Colonic mucosa (tissue), 4 donors: ENCODE results near the gene POLDIP2. TPM values are rescaled to one million over a fixed set of nuclear protein-coding genes. Genes with fewer than 3 reads are reported as not detected.

ENCODE experiments used
- DNase-seq: peaks from one replicate; pipeline ENCODE4 v3.0.0-alpha.2; 2020
- H3K27ac ChIP-seq: fragments of 200-600 bp; one replicate; pipeline ENCODE4 v1.8.0; 2021
- H3K27me3 ChIP-seq: fragments of 200-600 bp; one replicate; pipeline ENCODE4 v1.8.0; 2021
- H3K36me3 ChIP-seq: fragments of 200-600 bp; one replicate; pipeline ENCODE4 v1.8.0; 2021
- H3K4me1 ChIP-seq: fragments of 200-600 bp; one replicate; pipeline ENCODE4 v1.8.0; 2021; ENCODE audit warnings: mild to moderate bottlenecking
- H3K4me3 ChIP-seq: fragments of 200-600 bp; one replicate; pipeline ENCODE4 v1.8.0; 2021
- H3K9ac ChIP-seq, 2 donors: one replicate each; pipeline ENCODE4 v1.7.0; 2013; ENCODE audit warnings: control low read depth in 2 of 2, low read depth in 2 of 2, low read length in 2 of 2
- H3K9me3 ChIP-seq: fragments of 200-600 bp; one replicate; pipeline ENCODE4 v1.8.0; 2021
- intact Hi-C: fragments of 100-400 bp; cut with DNase I; formaldehyde crosslinking; loops from one replicate; pipeline ENCODE4 v1.14.1; 2022
- total RNA-seq, 2 donors: library from RNA; stranded (reverse); fragmentation: NEBNext Ultra II Directional in 1 of 2; extraction: Animal tissue kit (Norgen Biotek cat#: 25700) in 1 of 2; gene quantifications; one replicate each; pipeline ENCODE4 v1.2.1, GENCODE V29; 2021
- TF ChIP-seq, protein P1 (sequence below): fragments of 200-600 bp; IDR thresholded peaks from one replicate; pipeline ENCODE4 v1.8.0; 2022; ENCODE audit warnings: antibody characterized with exemption, mild to moderate bottlenecking
- donor health status: healthy.
- donor health status: DM: no; HTN: no; CAD: no.
- donor health status: DM: no; HTN: no; CAD: no.

Gene POLDIP2
- total RNA-seq, 2 donors from 2014 or later: 80.3 to 132 TPM

DNA sequence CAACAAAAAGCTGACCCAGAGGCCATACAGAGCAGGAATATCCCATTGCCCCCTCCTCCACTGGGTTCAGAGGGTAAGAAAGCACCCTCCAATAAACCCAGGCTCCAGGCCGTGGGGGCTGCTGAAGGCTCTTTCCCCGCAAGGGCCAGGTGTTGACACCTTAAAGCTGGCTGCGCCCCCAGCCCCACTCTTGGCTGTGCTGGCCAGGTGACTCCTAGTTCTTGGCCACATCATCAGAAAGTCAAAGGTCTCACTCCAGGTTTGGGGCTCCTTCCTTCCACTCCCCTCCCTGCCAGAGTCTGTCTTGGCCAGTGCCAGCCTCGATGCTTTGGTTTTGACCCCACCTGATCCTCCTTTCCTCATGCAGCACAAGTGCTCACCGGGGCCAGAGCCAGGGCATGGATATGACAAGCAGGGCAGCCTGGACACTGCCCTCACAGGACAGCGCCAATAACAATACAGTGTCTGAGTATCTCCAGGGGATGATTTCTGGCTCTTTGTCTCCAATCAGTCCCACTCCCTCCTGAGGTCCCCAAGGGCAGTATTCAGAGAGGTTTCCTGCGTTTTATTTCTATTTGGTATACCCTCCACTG lies 40.5 kb upstream of the POLDIP2 start:
- intact Hi-C loops: no loop called here
- Histone ChIP-seq H3K4me3 (no peak overlapping the region), H3K9me3 (no peaks in the 10 kb centered on the region), H3K27me3 (no peaks in the 10 kb centered on the region), H3K9ac (no peak overlapping the region), H3K27ac (no peak overlapping the region), H3K36me3 (no peaks in the 10 kb centered on the region), H3K4me1 (no peaks in the 10 kb centered on the region)
- TF ChIP-seq, protein P1, sequence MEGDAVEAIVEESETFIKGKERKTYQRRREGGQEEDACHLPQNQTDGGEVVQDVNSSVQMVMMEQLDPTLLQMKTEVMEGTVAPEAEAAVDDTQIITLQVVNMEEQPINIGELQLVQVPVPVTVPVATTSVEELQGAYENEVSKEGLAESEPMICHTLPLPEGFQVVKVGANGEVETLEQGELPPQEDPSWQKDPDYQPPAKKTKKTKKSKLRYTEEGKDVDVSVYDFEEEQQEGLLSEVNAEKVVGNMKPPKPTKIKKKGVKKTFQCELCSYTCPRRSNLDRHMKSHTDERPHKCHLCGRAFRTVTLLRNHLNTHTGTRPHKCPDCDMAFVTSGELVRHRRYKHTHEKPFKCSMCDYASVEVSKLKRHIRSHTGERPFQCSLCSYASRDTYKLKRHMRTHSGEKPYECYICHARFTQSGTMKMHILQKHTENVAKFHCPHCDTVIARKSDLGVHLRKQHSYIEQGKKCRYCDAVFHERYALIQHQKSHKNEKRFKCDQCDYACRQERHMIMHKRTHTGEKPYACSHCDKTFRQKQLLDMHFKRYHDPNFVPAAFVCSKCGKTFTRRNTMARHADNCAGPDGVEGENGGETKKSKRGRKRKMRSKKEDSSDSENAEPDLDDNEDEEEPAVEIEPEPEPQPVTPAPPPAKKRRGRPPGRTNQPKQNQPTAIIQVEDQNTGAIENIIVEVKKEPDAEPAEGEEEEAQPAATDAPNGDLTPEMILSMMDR: no peak
- no peak for DNase-seq

DNA sequence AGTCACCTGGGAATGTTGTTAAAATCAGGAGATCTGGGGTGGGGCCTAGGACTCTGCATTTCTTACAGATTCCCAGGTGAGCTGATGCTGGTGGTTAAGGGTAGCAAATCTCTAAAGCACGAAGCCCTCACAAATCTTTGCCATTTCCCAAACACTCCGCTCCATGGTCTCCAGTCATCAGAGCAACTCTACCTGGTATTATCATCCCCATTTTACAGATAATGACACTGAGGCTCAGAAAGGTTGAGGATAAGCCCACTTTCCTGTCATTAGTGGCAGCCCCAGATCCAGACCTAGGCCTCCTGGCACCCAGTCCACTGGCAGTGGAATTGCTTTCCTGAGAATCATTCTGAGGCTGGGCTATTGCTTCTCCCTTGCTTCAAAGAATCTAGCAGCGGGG lies 39.9 kb upstream of the POLDIP2 start:
- H3K36me3 ChIP-seq: no peaks in the 10 kb centered on the region
- H3K9ac ChIP-seq: no peak overlapping the region
- intact Hi-C loops: no loop called here
- H3K4me3 ChIP-seq: no peak overlapping the region
- no peaks in the 10 kb centered on the region for H3K4me1 ChIP-seq
- DNase-seq: no peak
- H3K27ac ChIP-seq: no peak overlapping the region
- no peaks in the 10 kb centered on the region for H3K9me3 ChIP-seq
- TF ChIP-seq, protein P1: no peak
- H3K27me3 ChIP-seq: no peaks in the 10 kb centered on the region

DNA sequence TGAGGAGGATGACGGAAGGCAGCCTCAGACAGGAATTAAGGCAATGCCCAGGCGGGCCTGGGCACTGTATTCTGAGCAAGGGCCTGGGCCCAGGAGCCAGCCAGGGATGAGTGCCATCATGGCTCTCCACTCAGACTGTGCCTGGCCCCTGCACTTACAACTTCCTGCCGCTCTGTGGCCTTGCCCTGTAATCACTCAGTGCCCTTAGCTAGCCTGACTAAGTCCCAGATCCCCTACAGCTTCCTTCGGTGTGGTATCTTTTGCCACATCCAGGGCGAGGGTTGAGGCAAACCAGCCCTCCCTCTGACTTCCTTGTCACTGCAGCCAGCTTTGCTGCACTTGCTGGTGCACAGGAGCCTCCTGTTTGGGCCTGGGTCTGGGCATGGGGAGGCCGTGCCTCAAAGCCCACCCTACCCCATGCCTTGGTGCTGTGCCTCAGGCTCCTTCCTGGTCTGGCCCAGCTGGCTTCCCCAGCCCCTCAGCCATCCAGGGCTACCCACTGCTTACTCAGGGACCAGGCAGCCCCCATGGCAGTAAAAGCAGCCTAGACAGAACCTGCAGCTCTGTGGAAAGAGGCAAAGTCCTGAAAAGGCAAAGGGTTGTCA lies 39.4 kb upstream of the POLDIP2 start:
- Histone ChIP-seq H3K27me3 (no peaks in the 10 kb centered on the region), H3K27ac (no peak overlapping the region), H3K36me3 (no peaks in the 10 kb centered on the region), H3K4me3 (no peak overlapping the region), H3K9me3 (no peaks in the 10 kb centered on the region), H3K9ac (no peak overlapping the region), H3K4me1 (no peaks in the 10 kb centered on the region)
- intact Hi-C loops: no loop called here
- TF ChIP-seq, protein P1: no peak
- no peak for DNase-seq

DNA sequence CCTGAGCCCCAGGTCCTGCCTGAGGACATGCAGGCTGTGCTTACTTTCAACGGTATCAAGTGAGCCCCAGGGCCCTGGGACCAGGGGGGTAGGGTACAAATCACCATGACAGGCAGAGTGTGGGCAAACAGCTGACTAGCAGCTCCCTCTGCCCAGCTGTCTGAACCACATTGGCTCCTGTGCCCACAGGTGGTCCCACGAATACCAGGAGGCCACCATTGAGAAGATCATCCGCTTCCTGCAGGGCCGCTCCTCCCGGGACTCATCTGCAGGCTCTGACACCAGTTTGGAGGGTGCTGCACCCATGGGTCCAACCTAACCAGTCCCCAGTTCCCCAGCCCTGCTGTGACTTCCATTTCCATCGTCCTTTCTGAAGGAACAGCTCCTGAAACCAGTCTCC lies 38.6 kb upstream of the POLDIP2 start:
- H3K9me3 ChIP-seq: no peaks in the 10 kb centered on the region
- intact Hi-C loops: no loop called here
- no peaks in the 10 kb centered on the region for H3K27me3 ChIP-seq
- H3K9ac ChIP-seq: no peak overlapping the region
- no peak for DNase-seq
- H3K36me3 ChIP-seq: no peaks in the 10 kb centered on the region
- no peaks in the 10 kb centered on the region for H3K4me1 ChIP-seq
- TF ChIP-seq, protein P1: no peak
- no peak overlapping the region for H3K27ac ChIP-seq
- no peak overlapping the region for H3K4me3 ChIP-seq

DNA sequence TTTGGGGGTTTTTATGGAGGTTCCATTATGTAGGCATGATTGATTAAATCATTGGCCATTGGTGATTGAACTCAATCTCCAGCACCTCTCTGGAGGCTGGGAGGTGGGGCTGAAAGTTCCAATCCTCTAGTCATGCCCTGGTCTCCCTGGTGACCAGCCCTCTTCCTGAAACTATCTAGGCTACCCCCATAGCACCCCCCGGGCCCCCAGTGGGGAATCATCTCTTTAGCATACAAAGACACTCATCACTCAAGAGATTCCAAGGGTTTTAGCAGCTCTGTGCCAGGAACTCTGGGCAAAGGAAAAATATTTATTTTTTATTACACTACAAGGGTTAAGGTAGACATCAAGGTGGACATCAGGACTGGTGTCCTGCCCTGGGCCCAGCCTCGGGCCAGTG lies 38.1 kb upstream of the POLDIP2 start:
- no peak for DNase-seq
- TF ChIP-seq, protein P1: no peak
- no peaks in the 10 kb centered on the region for H3K4me1 ChIP-seq
- no peaks in the 10 kb centered on the region for H3K9me3 ChIP-seq
- H3K4me3 ChIP-seq: no peak overlapping the region
- H3K27ac ChIP-seq: no peak overlapping the region
- intact Hi-C loops: no loop called here
- H3K9ac ChIP-seq: no peak overlapping the region
- no peaks in the 10 kb centered on the region for H3K27me3 ChIP-seq
- H3K36me3 ChIP-seq: no peaks in the 10 kb centered on the region
